Tongue (tissue), 2 donors: ENCODE results near the gene TCF4. TPM values are rescaled to one million over a fixed set of nuclear protein-coding genes. Genes with fewer than 3 reads are reported as not detected.
A peak's percentile ranks its signal among the peaks of the same experiment; 100 is the strongest.

Experiments
- DNase-seq: peaks from one replicate; pipeline ENCODE4 v3.0.0-alpha.2; 2015
- total RNA-seq: library from RNA; depleted of rRNA; stranded (reverse); fragments of >200 nt; gene quantifications from one replicate; pipeline ENCODE4 v1.2.3, GENCODE V29; 2014

The TCF4 gene
- total RNA-seq, 1 donor from 2014 or later: 301 TPM

- DNase-seq: no peak
Observed at GRCh38 chr18:55503167-55503820, 84.7 kb downstream of the TCF4 start.

GRCh38 chr18:55501982-55502710, 85.8 kb downstream of the TCF4 start:
- no peak for DNase-seq

- no peak for DNase-seq
Observed at GRCh38 chr18:55501579-55501978, 86.4 kb downstream of the TCF4 start.

- no peak for DNase-seq
Observed at GRCh38 chr18:55500316-55501086, 87.5 kb downstream of the TCF4 start.

DNA sequence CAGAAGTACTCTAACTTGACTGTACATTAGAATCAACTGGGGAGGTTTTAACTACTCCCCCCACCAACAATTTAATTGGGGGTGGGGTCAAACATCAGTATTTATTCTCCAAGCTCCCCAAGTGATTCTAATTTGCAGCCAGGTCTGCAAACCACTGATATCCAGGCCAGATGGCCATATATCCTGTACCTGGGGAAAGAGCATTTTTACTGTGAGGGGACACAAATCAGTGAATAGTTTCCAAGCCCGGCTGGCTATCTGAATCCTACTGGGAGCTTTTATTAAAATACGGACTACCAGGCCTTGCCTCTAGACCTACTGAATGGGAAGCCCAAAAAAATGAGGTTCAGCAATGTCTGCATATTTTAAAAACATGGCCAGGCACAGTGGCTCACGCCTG, 88.5 kb downstream of the TCF4 start:
- no peak for DNase-seq

- DNase-seq: no peak
Observed at GRCh38 chr18:55497825-55498403, 90.1 kb downstream of the TCF4 start.

DNA sequence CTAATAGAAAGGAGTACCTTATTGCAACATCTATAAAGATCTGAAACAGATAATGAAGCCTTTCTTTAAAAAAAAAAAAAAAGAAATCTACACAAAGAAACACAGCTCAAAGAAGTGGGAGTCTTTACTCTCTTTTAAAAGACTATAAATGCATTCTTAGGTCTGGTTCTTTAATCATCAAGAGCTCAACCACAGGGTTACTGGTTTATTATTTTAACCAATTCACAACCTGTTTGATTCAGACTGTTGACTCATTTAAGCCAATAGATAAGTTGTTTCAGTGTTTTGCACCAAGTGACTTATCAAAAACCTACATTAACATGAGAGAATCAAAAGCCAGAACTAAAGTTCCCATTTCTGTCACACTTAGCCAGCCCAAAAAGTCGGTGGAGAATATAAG, 93.1 kb downstream of the TCF4 start:
- no peak for DNase-seq

DNA sequence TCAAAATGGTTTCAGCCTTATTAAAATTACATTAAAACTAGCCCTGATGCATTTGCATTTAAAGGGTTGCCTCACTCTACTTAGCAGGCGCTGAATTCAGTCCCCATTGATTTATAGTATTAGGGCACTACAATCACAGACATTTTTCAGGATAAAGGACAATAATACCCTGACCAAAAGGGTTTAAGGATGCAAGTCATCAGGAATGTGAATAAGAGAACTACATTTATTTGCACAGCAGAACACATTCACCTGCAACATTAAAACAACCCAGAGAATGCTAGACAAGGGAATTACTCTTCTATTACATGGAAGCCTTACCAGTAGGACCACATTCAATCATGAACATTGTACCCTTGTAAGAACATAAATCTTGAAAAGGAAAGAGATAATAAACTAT, 93.6 kb downstream of the TCF4 start:
- DNase-seq: no peak

- no peak for DNase-seq
Observed at GRCh38 chr18:55491616-55492015, 96.4 kb downstream of the TCF4 start.

- peak; percentile 54 for DNase-seq
Observed at GRCh38 chr18:55489034-55489986, 98.7 kb downstream of the TCF4 start.

DNA sequence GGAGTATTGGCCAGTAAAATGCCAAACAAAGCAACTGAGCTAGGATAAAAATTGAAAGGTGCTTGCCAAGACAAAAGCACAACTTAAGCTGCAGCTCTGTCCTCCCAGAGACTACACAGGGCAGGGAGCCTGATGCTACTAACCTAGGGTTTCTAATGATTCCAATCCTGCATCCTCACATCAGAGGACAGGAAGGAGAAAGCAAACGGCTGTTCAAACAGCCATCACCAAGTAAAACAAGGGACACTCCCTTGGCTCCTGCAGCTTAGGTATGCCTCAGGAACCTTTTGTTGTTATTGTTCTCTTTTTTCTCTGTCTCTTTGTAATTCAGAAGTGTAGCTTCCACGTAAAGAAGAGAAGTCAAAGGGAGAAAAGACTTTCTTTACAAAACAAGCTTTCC, 99.5 kb downstream of the TCF4 start:
- no peak for DNase-seq

- no peak for DNase-seq
Observed at GRCh38 chr18:55487997-55488396, 100.0 kb downstream of the TCF4 start.

GRCh38 chr18:55486936-55487335, 101.1 kb downstream of the TCF4 start:
- DNase-seq: no peak

DNA sequence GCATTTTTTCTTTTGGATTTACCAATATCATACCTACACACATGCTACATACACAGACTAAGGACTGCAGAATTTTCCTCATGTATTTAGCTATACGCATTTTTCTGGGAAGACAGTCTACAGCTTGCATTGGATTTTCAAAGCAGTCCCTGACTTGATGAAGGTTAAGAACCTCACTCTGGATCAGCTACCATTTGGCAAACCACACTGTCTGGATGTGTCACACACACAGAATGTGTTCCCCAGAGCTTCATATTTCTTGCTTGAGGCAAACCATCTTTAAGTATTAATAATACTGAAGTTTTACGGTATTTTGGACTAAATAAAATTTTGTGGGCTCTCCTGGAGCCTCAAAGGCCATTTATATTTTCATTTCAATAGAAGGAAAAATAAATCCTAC, 102.3 kb downstream of the TCF4 start:
- DNase-seq: no peak

- no peak for DNase-seq
Observed at GRCh38 chr18:55484773-55485172, 103.2 kb downstream of the TCF4 start.

DNA sequence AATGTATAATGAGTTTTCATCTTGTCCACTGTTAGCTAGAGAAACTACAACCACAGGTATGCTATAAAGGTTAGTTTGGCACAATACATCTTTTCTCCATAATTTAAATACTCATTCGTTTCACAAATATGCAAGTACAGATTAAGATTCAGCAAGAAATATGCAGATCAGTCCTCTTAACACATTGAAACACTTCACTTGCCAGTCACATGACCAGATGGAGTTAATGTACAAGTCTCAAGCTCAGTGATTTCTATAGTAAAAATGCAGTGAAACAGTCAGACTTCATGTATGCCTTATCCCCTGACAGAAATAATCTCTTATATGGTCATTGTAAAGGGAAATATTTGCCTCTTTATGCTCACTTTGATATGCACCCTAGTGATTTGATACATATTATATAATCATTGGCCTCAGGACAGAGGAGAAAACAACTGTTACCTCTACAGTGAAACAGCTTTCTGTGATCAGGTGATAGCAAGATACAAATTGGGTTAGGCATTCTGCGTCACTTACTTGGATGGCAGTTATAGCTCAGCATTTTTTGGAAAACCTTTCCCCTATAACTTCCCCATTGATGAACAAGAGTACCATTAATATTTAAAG, 104.6 kb downstream of the TCF4 start:
- no peak for DNase-seq

- peak; percentile 27 for DNase-seq
Observed at GRCh38 chr18:55479656-55480420, 108.2 kb downstream of the TCF4 start.

- peak; percentile 43 for DNase-seq
Observed at GRCh38 chr18:55477860-55478581, 110.0 kb downstream of the TCF4 start.

GRCh38 chr18:55477499-55477859, 110.5 kb downstream of the TCF4 start:
- DNase-seq: peak; percentile 58

DNA sequence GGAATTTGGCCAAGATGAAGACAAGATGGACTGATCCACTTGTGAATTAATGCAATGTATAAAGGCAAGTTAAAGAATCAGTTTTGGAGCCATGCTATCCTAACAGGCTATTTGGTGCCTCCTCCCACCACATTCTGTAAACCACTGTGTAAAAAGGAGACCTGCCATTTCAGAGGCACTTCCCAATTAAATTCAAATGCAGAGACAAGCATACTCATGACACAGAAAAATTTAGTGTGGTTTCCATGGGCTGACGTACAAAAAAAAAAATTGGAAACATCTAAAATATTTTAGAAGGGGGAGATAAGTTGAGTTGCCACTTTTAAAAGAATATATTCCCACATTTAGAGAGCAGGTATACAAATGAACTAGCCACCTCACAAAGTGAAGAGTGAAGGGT, 112.1 kb downstream of the TCF4 start:
- DNase-seq: no peak
